Prostate gland (tissue), 2 donors: ENCODE measurements around the gene AFDN.

Source experiments
- CTCF ChIP-seq, 4 experiments: fragments of 200-600 bp in 2 of 4; fragments of 450-650 bp in 2 of 4; sonication (generic) in 2 of 4; IDR thresholded peaks; 1 replicate in 3 of 4; 2 replicates in 1 of 4; pipeline ENCODE4 v1.5.1; 2016 to 2019; ENCODE audit warnings: antibody characterized with exemption in 4 of 4, mild to moderate bottlenecking in 2 of 4, moderate library complexity in 2 of 4
- POLR2A ChIP-seq: fragments of 450-650 bp; IDR thresholded peaks from one replicate; pipeline ENCODE4 v1.6.1; 2016; ENCODE audit warnings: antibody characterized with exemption, mild to moderate bottlenecking
- POLR2AphosphoS5 ChIP-seq: sonication (generic); formaldehyde crosslinking; IDR thresholded peaks from one replicate; pipeline ENCODE4 v1.6.1; 2017; ENCODE audit warnings: antibody characterized with exemption

- TF ChIP-seq CTCF (IDR thresholded peaks at IDR 0.05) (no peak), POLR2A (no peak), POLR2AphosphoS5 (no peak)
Measured at GRCh38 chr6:168009331-168009730, 182.6 kb downstream of the AFDN start.
